GM23248 (cell line): ENCODE measurements around the gene NLK. TPM values are rescaled to one million over a fixed set of nuclear protein-coding genes. Genes with fewer than 3 reads are reported as not detected.

Experiments used
- DNase-seq: peaks from one replicate; pipeline ENCODE4 v3.0.0-alpha.2; 2015
- H2AFZ ChIP-seq: fragments of 200-600 bp; sonication (generic); 2 replicates; pipeline ENCODE4 v1.6.1; 2016; ENCODE audit warnings: antibody characterized with exemption
- H3F3A ChIP-seq: fragments of 200-600 bp; sonication (generic); 2 replicates; pipeline ENCODE4 v1.6.1; 2016; ENCODE audit warnings: mild to moderate bottlenecking, antibody characterized with exemption, mixed run types; ENCODE audit not compliant: insufficient read depth
- H3K27ac ChIP-seq: fragments of 200-600 bp; sonication (generic); 2 replicates; pipeline ENCODE4 v1.5.1; 2016; ENCODE audit warnings: mild to moderate bottlenecking
- H3K27me3 ChIP-seq: fragments of 200-600 bp; sonication (generic); replicated peaks from 2 replicates; pipeline ENCODE4 v1.6.1; 2016; ENCODE audit warnings: mild to moderate bottlenecking; ENCODE audit not compliant: insufficient read depth
- H3K36me3 ChIP-seq: fragments of 200-600 bp; sonication (generic); 2 replicates; pipeline ENCODE4 v1.6.1; 2016; ENCODE audit warnings: low read depth, mild to moderate bottlenecking
- H3K4me1 ChIP-seq: fragments of 200-600 bp; sonication (generic); 2 replicates; pipeline ENCODE4 v1.6.1; 2016; ENCODE audit warnings: mild to moderate bottlenecking; ENCODE audit not compliant: insufficient read depth
- H3K4me2 ChIP-seq: fragments of 200-600 bp; sonication (generic); one replicate; pipeline ENCODE4 v1.6.1; 2016; ENCODE audit warnings: mild to moderate bottlenecking; ENCODE audit not compliant: unreplicated experiment
- H3K4me3 ChIP-seq: fragments of 200-600 bp; sonication (generic); 2 replicates; pipeline ENCODE4 v1.5.1; 2016; ENCODE audit warnings: mild to moderate bottlenecking
- H3K79me2 ChIP-seq: fragments of 200-600 bp; sonication (generic); 2 replicates; pipeline ENCODE4 v1.6.1; 2016; ENCODE audit warnings: mild to moderate bottlenecking; ENCODE audit not compliant: insufficient read depth
- H3K9ac ChIP-seq: fragments of 200-600 bp; sonication (generic); 2 replicates; pipeline ENCODE4 v1.6.1; 2016; ENCODE audit warnings: mild to moderate bottlenecking
- H3K9me2 ChIP-seq: fragments of 200-600 bp; sonication (generic); 2 replicates; pipeline ENCODE4 v1.6.1; 2016; ENCODE audit warnings: mixed run types, mild to moderate bottlenecking, moderate library complexity; ENCODE audit not compliant: insufficient read depth
- H3K9me3 ChIP-seq: fragments of 200-600 bp; sonication (generic); one replicate; pipeline ENCODE4 v1.6.1; 2017; ENCODE audit warnings: low read depth
- H4K20me1 ChIP-seq: fragments of 200-600 bp; sonication (generic); 2 replicates; pipeline ENCODE4 v1.6.0; 2016; ENCODE audit not compliant: insufficient read depth
- EZH2 ChIP-seq: fragments of 200-600 bp; sonication (generic); IDR thresholded peaks from 2 replicates; pipeline ENCODE4 v1.6.1; 2018; ENCODE audit warnings: antibody characterized with exemption, mild to moderate bottlenecking; ENCODE audit not compliant: insufficient read depth, poor library complexity, severe bottlenecking
- EZH2phosphoT487 ChIP-seq: fragments of 200-600 bp; sonication (generic); IDR thresholded peaks from 2 replicates; pipeline ENCODE4 v1.6.1; 2018; ENCODE audit warnings: antibody characterized with exemption, moderate library complexity, mild to moderate bottlenecking, low read depth; ENCODE audit not compliant: insufficient read depth
- WGBS, 2 experiments: methylation state at CpG; one replicate each; pipeline ENCODE4 v1.1.6; 2015 to 2017; ENCODE audit warnings: low lambda C conversion rate in 2 of 2, low coverage in 1 of 2; ENCODE audit errors: missing lambda C conversion rate in 2 of 2; 5-methylcytosine and 5-hydroxymethylcytosine counted together
- in situ Hi-C: fragments of 300-500 bp; cut with MboI; formaldehyde crosslinking; loops from 2 replicates; pipeline ENCODE4 v1.15.0; 2020
- polyA plus RNA-seq: library from polyadenylated mRNA; unstranded; fragments of >200 nt; fragmentation: Nextera tagmentation; extraction: Ambion mirVana; gene quantifications from 2 replicates; pipeline ENCODE4 v1.2.1, GENCODE V29; 2016
- total RNA-seq: library from RNA; depleted of rRNA; stranded (reverse); fragments of >200 nt; shearing (Covaris generic); gene quantifications from 2 replicates; pipeline ENCODE4 v1.2.3, GENCODE V29; 2014

Gene NLK
- total and polyA plus RNA-seq, 2 experiments from 2014 or later = 3.8 to 17.6 TPM

DNA sequence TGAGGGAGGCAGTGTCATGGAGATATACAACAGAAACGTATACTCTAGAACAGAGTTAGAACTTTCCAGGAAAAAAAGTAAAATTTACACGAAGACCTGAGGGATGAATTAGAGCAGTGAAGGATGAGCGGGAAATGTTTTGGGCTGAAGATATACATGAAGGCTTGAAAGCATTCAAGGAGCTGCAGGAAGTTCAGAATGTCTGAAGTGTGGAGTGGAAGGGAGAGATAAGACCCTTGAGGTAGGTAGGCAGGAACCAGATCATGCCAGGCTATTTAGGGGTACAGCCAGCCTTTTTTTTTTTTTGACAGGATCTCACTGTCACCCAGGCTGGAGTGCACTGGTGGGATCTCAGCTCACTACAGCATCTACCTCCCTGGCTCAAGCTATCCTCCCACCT, 3.2 kb upstream of the NLK start:
- no peak overlapping the region for H3K4me3 ChIP-seq
- no peak for TF ChIP-seq EZH2
- TF ChIP-seq EZH2phosphoT487 = no peak
- DNase-seq = no peak
- H3F3A ChIP-seq = peaks cover 16% of the 10 kb centered on the region
- no peaks in the 10 kb centered on the region for H3K9me2 ChIP-seq
- peak overlapping the region; percentile 31; the same call in 1 of the 2 replicates for H2AFZ ChIP-seq
- peak overlapping the region; percentile 17; the same call in 1 of the 2 replicates for H3K27ac ChIP-seq
- H3K27me3 ChIP-seq = no peaks in the 10 kb centered on the region
- 74 to 77% methylated on average over 3 of the region's 3 CpGs for WGBS, 2 experiments
- peaks cover 25% of the 10 kb centered on the region for H3K79me2 ChIP-seq
- no peaks in the 10 kb centered on the region for H3K36me3 ChIP-seq
- no peak overlapping the region for H3K9ac ChIP-seq
- H3K4me2 ChIP-seq = no peak overlapping the region
- 0 out of 2 replicates have a peak, but pooled peaks cover 4% of the 10 kb centered on the region for H4K20me1 ChIP-seq
- peaks cover 34% of the 10 kb centered on the region for H3K4me1 ChIP-seq
- in situ Hi-C loops = no loop called here
- H3K9me3 ChIP-seq = no peaks in the 10 kb centered on the region

DNA sequence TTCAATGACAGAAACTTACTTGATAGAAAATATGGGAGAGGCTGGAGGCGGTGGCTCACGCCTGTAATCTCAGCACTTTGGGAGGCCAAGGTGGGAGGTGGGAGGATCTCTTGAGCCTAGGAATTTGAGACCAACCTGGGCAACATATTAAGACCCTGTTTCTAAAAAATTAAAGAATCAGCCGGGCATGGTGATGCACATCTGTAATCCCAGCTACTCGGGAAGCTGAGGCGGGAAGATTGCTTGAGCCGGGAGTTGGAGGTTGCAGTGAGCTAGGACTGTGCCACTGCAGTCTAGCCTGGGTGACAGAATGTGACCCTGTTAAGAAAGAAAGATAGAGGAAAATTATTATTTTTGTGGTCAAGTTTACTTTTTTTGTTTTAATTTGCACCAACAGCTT, 2.1 kb upstream of the NLK start:
- H3K36me3 ChIP-seq = no peaks in the 10 kb centered on the region; the same call in 1 of the 2 replicates
- H3K4me2 ChIP-seq = no peak overlapping the region
- peaks cover 16% of the 10 kb centered on the region for H3F3A ChIP-seq
- no peak for DNase-seq
- TF ChIP-seq EZH2 (no peak), EZH2phosphoT487 (no peak)
- no peaks in the 10 kb centered on the region for H3K9me3 ChIP-seq
- in situ Hi-C loops = no loop called here
- H3K79me2 ChIP-seq = peaks cover 36% of the 10 kb centered on the region
- peaks cover 40% of the 10 kb centered on the region for H3K4me1 ChIP-seq
- WGBS, 2 experiments = 82 to 85% methylated on average over 6 of the region's 6 CpGs
- H4K20me1 ChIP-seq = 0 out of 2 replicates have a peak, but pooled peaks cover 4% of the 10 kb centered on the region
- H3K9ac ChIP-seq = no peak overlapping the region
- peak overlapping the region; percentile 62 for H3K4me3 ChIP-seq
- no peaks in the 10 kb centered on the region for H3K9me2 ChIP-seq
- H3K27ac ChIP-seq = no peak overlapping the region
- peak overlapping the region; percentile 88 for H2AFZ ChIP-seq
- H3K27me3 ChIP-seq = no peaks in the 10 kb centered on the region

DNA sequence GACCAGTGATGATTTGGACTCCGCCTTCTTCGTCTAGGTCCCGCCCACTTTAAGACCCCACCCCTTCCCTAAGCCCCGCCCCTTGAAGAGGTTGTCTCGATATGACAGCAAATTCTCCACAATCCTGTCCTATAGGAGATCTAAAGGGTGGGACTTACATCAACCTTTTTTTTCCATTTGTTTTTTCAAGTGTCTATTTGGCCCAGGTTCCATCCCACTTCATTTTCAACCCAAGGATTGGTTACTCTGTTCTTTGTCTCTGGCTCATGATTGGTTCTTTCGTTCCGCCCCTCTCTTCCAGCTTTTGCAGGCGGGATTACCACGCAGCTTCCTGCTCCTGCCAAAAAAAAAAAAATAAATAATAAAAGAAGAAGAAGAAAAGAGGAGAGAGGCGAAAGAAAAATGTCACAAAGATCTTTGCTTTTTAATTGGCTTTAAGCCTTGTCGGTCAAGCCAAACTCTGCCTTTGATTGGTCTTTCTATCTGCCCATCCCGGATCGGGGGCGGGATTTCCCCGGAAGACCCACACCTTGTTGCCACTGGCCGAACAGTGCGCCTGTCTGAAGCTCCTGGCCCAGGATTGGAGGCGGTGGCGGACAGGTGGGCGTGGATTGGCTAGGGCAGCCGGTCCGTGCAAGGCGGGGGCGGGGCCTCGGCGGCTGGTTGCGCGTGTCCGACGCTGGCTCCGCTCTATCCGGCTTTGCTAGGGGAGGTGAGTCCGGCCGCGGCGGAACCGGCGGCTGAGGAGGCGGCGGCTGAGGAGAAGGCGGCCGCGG, 1.2 kb upstream of the NLK start:
- H3K36me3 ChIP-seq = no peaks in the 10 kb centered on the region; the same call in 1 of the 2 replicates
- H3K4me2 ChIP-seq = no peak overlapping the region
- no peaks in the 10 kb centered on the region for H3K9me3 ChIP-seq
- peaks cover 45% of the 10 kb centered on the region for H3K79me2 ChIP-seq
- H3K9me2 ChIP-seq = no peaks in the 10 kb centered on the region
- WGBS, 2 experiments = 2% methylated on average over 32 to 33 of the region's 43 CpGs
- H3K27ac ChIP-seq = no peak overlapping the region
- H2AFZ ChIP-seq = peak overlapping the region; percentile 88
- 0 out of 2 replicates have a peak, but pooled peaks cover 4% of the 10 kb centered on the region for H4K20me1 ChIP-seq
- peak overlapping the region; percentile 76; the same call in 1 of the 2 replicates for H3K9ac ChIP-seq
- peak; percentile 99 for DNase-seq
- H3F3A ChIP-seq = peaks cover 23% of the 10 kb centered on the region
- H3K4me3 ChIP-seq = peak overlapping the region; percentile 69
- in situ Hi-C loops = no loop called here
- TF ChIP-seq EZH2 (no peak), EZH2phosphoT487 (no peak)
- H3K27me3 ChIP-seq = no peaks in the 10 kb centered on the region
- H3K4me1 ChIP-seq = peaks cover 40% of the 10 kb centered on the region

DNA sequence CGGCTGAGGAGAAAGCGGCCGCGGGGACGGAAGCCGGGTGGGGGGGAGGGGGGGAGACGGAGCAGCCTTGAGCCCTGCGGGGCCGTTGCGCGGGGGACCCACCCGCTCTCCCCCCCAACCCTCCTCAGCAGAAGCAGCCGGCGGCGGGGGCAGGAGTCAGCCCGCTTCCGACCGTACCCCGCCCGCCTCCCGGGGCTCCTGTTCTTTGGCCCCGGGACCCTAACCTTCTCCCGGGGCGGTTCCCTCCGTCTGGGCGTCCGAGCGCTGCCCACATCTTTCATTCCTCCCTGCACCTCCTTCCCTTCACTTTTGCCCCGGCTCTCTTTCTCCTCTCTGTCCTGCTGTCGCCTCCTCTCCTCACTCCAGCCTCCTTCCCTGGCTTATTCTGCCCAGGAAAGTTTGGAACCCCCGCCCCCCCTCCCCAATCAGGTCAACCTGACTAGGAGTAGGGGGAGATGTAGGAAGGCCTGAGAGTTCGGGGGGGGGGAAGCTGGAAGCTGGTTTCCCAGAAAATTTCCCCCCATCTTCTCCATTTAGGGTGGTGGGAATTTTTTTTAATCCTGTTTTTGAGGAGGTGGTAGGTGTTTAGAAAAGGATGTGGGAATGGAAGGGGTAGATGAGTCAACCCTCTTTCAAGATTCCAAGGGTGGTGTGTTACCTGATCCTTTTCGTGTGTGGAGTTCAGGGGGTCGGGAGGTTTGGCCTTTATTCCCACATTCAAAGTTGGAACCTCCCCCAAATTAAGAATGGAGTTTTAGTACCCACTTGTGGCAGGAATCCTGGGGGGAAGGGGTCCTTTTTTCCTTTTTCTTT, 427 bp upstream of the NLK start:
- no peak overlapping the region for H3K27ac ChIP-seq
- TF ChIP-seq EZH2 (no peak), EZH2phosphoT487 (no peak)
- peak overlapping the region; percentile 69 for H3K4me3 ChIP-seq
- H3F3A ChIP-seq = peaks cover 28% of the 10 kb centered on the region
- no peaks in the 10 kb centered on the region for H3K9me2 ChIP-seq
- WGBS, 2 experiments = 4 to 26% methylated on average over 6 to 33 of the region's 34 CpGs
- H3K79me2 ChIP-seq = peaks cover 53% of the 10 kb centered on the region
- H3K4me2 ChIP-seq = peak overlapping the region; percentile 79
- H3K9me3 ChIP-seq = no peaks in the 10 kb centered on the region
- no peaks in the 10 kb centered on the region; the same call in 1 of the 2 replicates for H3K36me3 ChIP-seq
- peaks cover 40% of the 10 kb centered on the region for H3K4me1 ChIP-seq
- in situ Hi-C loops = no loop called here
- peak overlapping the region; percentile 76 for H3K9ac ChIP-seq
- H4K20me1 ChIP-seq = 0 out of 2 replicates have a peak, but pooled peaks cover 4% of the 10 kb centered on the region
- H2AFZ ChIP-seq = peak overlapping the region; percentile 50
- peak; percentile 22 for DNase-seq
- H3K27me3 ChIP-seq = no peaks in the 10 kb centered on the region
